Body of pancreas (tissue), 4 donors: Measurements from ENCODE around the gene FBXO40.

ENCODE experiments used
- CTCF ChIP-seq, 7 experiments: fragments of 450-650 bp in 4 of 7; fragments of 200-600 bp in 3 of 7; sonication (generic) in 3 of 7; IDR thresholded peaks; one replicate each; pipeline ENCODE4 v1.5.1; 2016 to 2019; ENCODE audit warnings: antibody characterized with exemption in 7 of 7
- POLR2A ChIP-seq, 3 donors: fragments of 450-650 bp; IDR thresholded peaks; one replicate each; pipeline ENCODE4 v1.6.1; 2016; ENCODE audit warnings: antibody characterized with exemption in 3 of 3, mild to moderate bottlenecking in 2 of 3

DNA sequence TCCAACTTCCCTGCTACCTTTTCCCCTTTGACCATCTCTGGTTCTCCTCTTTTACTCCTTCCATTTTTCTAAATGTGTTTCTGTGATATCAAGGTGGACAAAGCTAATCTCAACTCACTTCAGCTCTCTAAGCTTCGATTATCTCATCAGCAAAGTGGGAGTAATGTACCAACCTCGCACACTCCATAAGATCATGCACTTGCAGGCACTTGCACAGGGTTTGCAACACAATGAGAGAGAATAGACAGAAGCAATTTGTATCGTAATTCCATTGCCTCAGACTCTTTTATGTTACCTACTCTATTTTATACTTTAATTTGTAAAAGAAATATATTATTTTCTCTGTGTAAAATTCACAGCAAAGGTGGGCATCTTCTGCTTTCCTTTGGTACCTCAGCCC is 40.4 kb upstream of the FBXO40 start:
- TF ChIP-seq CTCF (IDR thresholded peaks at IDR 0.05) (no peak), POLR2A (IDR thresholded peaks at IDR 0.05) (no peak)
